ENCODE data around the gene SPNS1. TPM values are rescaled to one million over a fixed set of nuclear protein-coding genes. Genes with fewer than 3 reads are reported as not detected.

Gene SPNS1
- 49.4 to 75.1 TPM (median 72.8 TPM) in 5 replicates for total RNA-seq (2022; extraction: Qiagen RNA extraction)

GRCh38 chr16:28974437-28975157 lies at the start of gene SPNS1:
TSS of gene SPNS1 (plus strand) at chr16:28974778. CDS start at chr16:28975152, 374 bp downstream.

GRCh38 chr16:28931801-28932225 lies 42.8 kb upstream of the SPNS1 start, which contains the start of gene CD19:
TSS of gene CD19 (plus strand) at chr16:28931971. CDS start at chr16:28932001, 30 bp downstream.

GRCh38 chr16:28950648-28951409 lies 23.7 kb upstream of the SPNS1 start, which contains the start of gene NFATC2IP:
TSS of gene NFATC2IP (plus strand) at chr16:28950937. CDS start at chr16:28951012, 75 bp downstream.

GRCh38 chr16:28984619-28985135 lies 10.1 kb downstream of the SPNS1 start, which contains the start of gene LAT:
TSS of gene LAT (plus strand) at chr16:28985052. CDS start at chr16:28985418, 366 bp downstream.

Other genes starting within 250 kb of the SPNS1 start
- gene NPIPB9, start 223.0 kb upstream of the SPNS1 start, total RNA-seq (2022; extraction: Qiagen RNA extraction) = 1.1 to 2.2 TPM (median 1.6 TPM) in 5 replicates
- 75.0 to 136 TPM (median 128 TPM) in 5 replicates for gene ATXN2L, start 151.8 kb upstream of the SPNS1 start, total RNA-seq (2022; extraction: Qiagen RNA extraction)
- gene TUFM, start 128.4 kb upstream of the SPNS1 start, total RNA-seq (2022; extraction: Qiagen RNA extraction) = 215 to 304 TPM (median 279 TPM) in 5 replicates
- 17.0 to 31.4 TPM (median 27.8 TPM) in 5 replicates for gene SH2B1, start 110.9 kb upstream of the SPNS1 start, total RNA-seq (2022; extraction: Qiagen RNA extraction)
- gene ATP2A1, start 96.3 kb upstream of the SPNS1 start, total RNA-seq (2022; extraction: Qiagen RNA extraction) = 1.4 to 5.5 TPM (median 2.1 TPM) in 5 replicates
- gene RABEP2, start 49.5 kb upstream of the SPNS1 start, total RNA-seq (2022; extraction: Qiagen RNA extraction) = 5.8 to 9.8 TPM (median 8.8 TPM) in 5 replicates
- not detected in 5 replicates for gene CD19, start 42.8 kb upstream of the SPNS1 start, total RNA-seq (2022; extraction: Qiagen RNA extraction)
- gene NFATC2IP, start 23.8 kb upstream of the SPNS1 start, total RNA-seq (2022; extraction: Qiagen RNA extraction) = 16.5 to 27.4 TPM (median 22.5 TPM) in 5 replicates
- 2.2 to 5.0 TPM (median 3.5 TPM) in 5 replicates for gene LAT, start 10.3 kb downstream of the SPNS1 start, total RNA-seq (2022; extraction: Qiagen RNA extraction)